Measurements from ENCODE around the gene SFT2D2. TPM values are rescaled to one million over a fixed set of nuclear protein-coding genes. Genes with fewer than 3 reads are reported as not detected.

SFT2D2 gene
- polyA plus RNA-seq, 1 donor from 2014 or later, result 46.5 TPM

DNA sequence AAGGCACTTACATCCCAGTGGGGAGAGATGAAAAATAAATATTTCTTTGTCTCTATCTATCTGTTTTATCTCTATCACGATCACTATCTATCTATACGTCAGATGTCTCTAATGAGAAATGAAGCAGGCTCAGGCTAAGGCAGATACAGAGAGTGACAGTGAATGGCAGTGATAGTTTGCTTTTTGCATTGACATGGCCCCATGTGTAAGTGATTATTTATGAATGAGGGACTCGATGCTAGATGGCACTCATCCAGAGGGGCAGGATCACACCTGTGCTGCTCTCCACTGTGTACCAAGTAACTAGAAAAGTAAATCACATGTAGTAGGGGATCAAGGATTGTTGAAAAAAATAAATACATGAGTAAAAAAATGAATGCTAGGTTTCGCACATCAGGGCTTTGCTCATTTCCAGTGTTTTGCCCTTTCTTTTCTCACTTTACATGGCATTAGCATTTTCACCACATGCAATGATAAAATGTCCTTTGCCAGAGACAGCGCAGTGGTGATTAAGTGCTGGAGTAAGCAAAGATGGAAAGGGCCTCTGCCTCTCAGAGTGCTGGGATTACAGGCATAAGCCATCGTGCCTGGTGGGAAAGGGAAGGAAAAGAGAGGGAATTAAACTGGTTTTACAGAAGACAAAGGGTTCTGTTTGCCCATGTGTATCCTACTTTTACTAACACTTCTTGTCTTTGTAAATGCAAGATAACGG lies 71.4 kb downstream of the SFT2D2 start:
- no peak overlapping the region for H3K4me3 Mint-ChIP-seq
- H3K27me3 Mint-ChIP-seq, result no peaks in the 10 kb centered on the region
- peaks cover 7% of the 10 kb centered on the region for H3K36me3 Mint-ChIP-seq
- no peaks in the 10 kb centered on the region for H3K4me1 Mint-ChIP-seq
- no peaks in the 10 kb centered on the region for H3K9me3 Mint-ChIP-seq
- H3K27ac Mint-ChIP-seq, result no peak overlapping the region

DNA sequence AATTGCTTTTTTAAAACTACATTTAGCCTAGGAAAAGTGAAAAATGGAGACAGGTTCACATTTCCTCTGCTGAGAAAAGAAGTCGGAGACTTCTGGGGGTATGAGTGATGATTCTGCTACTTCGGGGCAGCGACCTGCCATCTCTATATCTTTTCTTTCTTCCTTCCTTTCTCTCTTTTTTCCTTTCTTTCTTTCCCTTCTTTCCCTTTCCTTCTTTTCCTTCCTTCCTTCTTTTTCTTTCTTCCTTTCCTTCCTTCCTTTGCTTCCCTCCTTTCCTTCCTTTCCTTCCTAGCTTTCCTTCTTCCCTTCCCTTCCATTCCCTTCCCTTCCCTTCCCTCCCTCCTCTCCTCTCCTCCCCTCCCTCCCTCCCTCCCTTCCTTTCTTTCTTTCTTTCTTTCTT lies 72.6 kb downstream of the SFT2D2 start:
- no peak overlapping the region for H3K4me3 Mint-ChIP-seq

DNA sequence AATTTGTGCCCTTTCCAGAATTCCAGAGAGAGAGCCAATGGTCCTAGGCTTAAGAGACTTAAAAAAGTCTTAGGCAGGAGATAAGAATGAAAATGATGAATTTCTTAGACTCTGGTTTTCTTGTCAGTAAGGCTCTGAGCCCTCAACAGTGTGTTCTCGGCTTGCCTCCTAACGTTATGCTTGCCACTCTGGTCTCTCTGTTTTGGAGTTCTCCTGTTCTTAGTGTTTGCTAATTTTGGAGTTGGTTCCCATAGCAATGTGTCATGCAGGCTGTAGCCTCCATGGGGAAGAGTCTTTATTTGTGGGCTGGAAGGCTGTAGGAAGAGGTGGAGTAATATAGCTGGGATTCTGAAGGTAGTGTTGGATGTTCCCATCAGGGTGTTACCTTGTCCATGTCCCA lies 74.8 kb downstream of the SFT2D2 start:
- no peaks in the 10 kb centered on the region for H3K27me3 Mint-ChIP-seq
- H3K4me1 Mint-ChIP-seq, result no peaks in the 10 kb centered on the region
- H3K27ac Mint-ChIP-seq, result no peak overlapping the region

More for the DNA sequence above, 72.6 kb downstream of the SFT2D2 start:
- Mint-ChIP-seq H3K9me3 (no peaks in the 10 kb centered on the region), H3K4me1 (no peaks in the 10 kb centered on the region), H3K27me3 (no peaks in the 10 kb centered on the region), H3K27ac (no peak overlapping the region), H3K36me3 (peaks cover 7% of the 10 kb centered on the region)

DNA sequence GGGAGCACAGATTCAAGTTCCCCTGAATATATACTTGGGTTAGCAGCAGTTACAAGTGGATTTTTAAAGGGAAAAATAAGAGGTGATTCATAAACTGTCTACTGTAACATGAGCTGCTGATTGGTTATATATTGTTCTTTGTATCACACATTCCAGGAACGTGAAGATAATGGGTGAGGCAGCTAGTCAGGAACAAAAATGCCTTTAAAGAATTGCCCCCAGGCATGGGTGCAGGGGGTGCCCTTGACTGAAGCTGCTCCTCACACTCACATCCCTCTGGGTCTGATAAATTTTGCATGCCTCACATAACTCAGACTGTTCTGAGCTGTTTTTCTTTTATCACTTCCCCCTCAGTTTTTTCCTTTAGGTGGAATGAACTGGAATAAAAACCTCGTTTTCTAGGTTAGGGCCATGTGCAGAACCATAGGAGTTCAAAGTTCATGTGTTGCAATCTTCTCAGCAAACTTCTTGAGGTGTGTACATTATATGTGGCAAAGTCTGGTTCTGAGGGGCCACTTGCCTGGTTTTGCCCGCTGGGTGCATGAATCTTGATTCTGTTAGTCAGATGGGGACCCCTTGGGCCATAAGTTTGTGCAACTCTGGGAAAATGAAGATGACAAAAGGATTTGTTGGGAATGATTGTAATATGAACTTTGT lies 76.0 kb downstream of the SFT2D2 start:
- Mint-ChIP-seq H3K4me1 (no peaks in the 10 kb centered on the region), H3K36me3 (peaks cover 11% of the 10 kb centered on the region), H3K9me3 (no peaks in the 10 kb centered on the region), H3K27me3 (no peaks in the 10 kb centered on the region), H3K27ac (no peak overlapping the region), H3K4me3 (no peak overlapping the region)

More for the DNA sequence above, 74.8 kb downstream of the SFT2D2 start:
- H3K9me3 Mint-ChIP-seq, result no peaks in the 10 kb centered on the region
- peaks cover 8% of the 10 kb centered on the region for H3K36me3 Mint-ChIP-seq
- H3K4me3 Mint-ChIP-seq, result no peak overlapping the region

Other genes starting within 250 kb of the SFT2D2 start
- not detected for gene GPR161, start 89.1 kb upstream of the SFT2D2 start, polyA plus RNA-seq
- gene TIPRL, start 47.0 kb upstream of the SFT2D2 start, polyA plus RNA-seq, result 28.5 TPM
- gene TBX19, start 54.9 kb downstream of the SFT2D2 start, polyA plus RNA-seq, result 2.5 TPM